Peyer's patch (tissue), 4 donors: ENCODE results near the gene KDM8. TPM values are rescaled to one million over a fixed set of nuclear protein-coding genes. Genes with fewer than 3 reads are reported as not detected.

ENCODE experiments used
- DNase-seq, 3 donors: peaks; one replicate each; pipeline ENCODE4 v3.0.0-alpha.2; 2017 to 2019
- H3K27ac ChIP-seq, 4 donors: fragments of 200-600 bp; sonication (generic); one replicate each; pipeline ENCODE4 v1.5.1; 2016 to 2019
- H3K27me3 ChIP-seq, 2 donors: fragments of 200-600 bp; sonication (generic); one replicate each; pipeline ENCODE4 v1.5.1; 2019
- H3K36me3 ChIP-seq, 3 donors: fragments of 200-600 bp; sonication (generic); one replicate each; pipeline ENCODE4 v1.5.1; 2016 to 2019
- H3K4me1 ChIP-seq, 4 donors: fragments of 200-600 bp; sonication (generic); one replicate each; pipeline ENCODE4 v1.5.1; 2016 to 2019
- H3K4me3 ChIP-seq, 4 donors: fragments of 200-600 bp; sonication (generic); 1 replicate in 3 of 4; 2 replicates in 1 of 4; pipeline ENCODE4 v1.5.1; 2016 to 2019; ENCODE audit warnings: mild to moderate bottlenecking in 1 of 4
- H3K9me3 ChIP-seq, 4 donors: fragments of 200-600 bp; sonication (generic); one replicate each; pipeline ENCODE4 v1.5.1; 2016 to 2019; ENCODE audit warnings: mild to moderate bottlenecking in 1 of 4
- CTCF ChIP-seq, 6 experiments: fragments of 450-650 bp in 4 of 6; fragments of 200-600 bp in 2 of 6; sonication (generic) in 1 of 6; IDR thresholded peaks; one replicate each; pipeline ENCODE4 v1.5.1; 2017 to 2019; ENCODE audit warnings: antibody characterized with exemption in 6 of 6, mild to moderate bottlenecking in 3 of 6, moderate library complexity in 1 of 6
- POLR2A ChIP-seq, 2 donors: fragments of 450-650 bp; IDR thresholded peaks; one replicate each; pipeline ENCODE4 v1.5.1; 2017; ENCODE audit warnings: antibody characterized with exemption in 2 of 2, mild to moderate bottlenecking in 2 of 2, moderate library complexity in 2 of 2
- total RNA-seq, 4 donors: library from RNA; depleted of rRNA; stranded (reverse); fragments of >200 nt; gene quantifications; one replicate each; pipeline ENCODE4 v1.1.0, GENCODE V29; 2016

KDM8 gene
- total RNA-seq, 4 donors from 2014 or later, result 22.3 to 130 (median 40.9) TPM

GRCh38 chr16:27165576-27165975 is 37.8 kb upstream of the KDM8 start:
- no peaks in the 10 kb centered on the region for H3K36me3 ChIP-seq
- DNase-seq, result no peak
- no peaks in the 10 kb centered on the region for H3K27me3 ChIP-seq
- H3K9me3 ChIP-seq, result peaks cover 0 to 3% (median 0%) of the 10 kb centered on the region in 4 donors
- no peak overlapping the region for H3K27ac ChIP-seq
- no peaks in the 10 kb centered on the region for H3K4me1 ChIP-seq
- H3K4me3 ChIP-seq, result no peak overlapping the region
- no peak for TF ChIP-seq CTCF (IDR thresholded peaks at IDR 0.05)
- no peak for TF ChIP-seq POLR2A (IDR thresholded peaks at IDR 0.05)

- Histone ChIP-seq H3K4me1 (peaks cover 0 to 3% (median 0%) of the 10 kb centered on the region in 4 donors), H3K9me3 (no peaks in the 10 kb centered on the region), H3K27ac (no peak overlapping the region), H3K4me3 (no peak overlapping the region), H3K36me3 (no peaks in the 10 kb centered on the region), H3K27me3 (no peaks in the 10 kb centered on the region)
- DNase-seq, result no peak
- TF ChIP-seq CTCF (IDR thresholded peaks at IDR 0.05) (no peak), POLR2A (IDR thresholded peaks at IDR 0.05) (no peak)
Measured at GRCh38 chr16:27168790-27169189, 34.5 kb upstream of the KDM8 start.

GRCh38 chr16:27169511-27170071 is 33.7 kb upstream of the KDM8 start:
- Histone ChIP-seq H3K27me3 (no peaks in the 10 kb centered on the region), H3K36me3 (no peaks in the 10 kb centered on the region), H3K9me3 (no peaks in the 10 kb centered on the region), H3K4me3 (no peak overlapping the region), H3K4me1 (peaks cover 0 to 11% (median 0%) of the 10 kb centered on the region in 4 donors), H3K27ac (no peak overlapping the region)
- TF ChIP-seq CTCF (IDR thresholded peaks at IDR 0.05), result peak in 3 of 6 experiments; percentile 18 to 49 (median 35)
- TF ChIP-seq POLR2A (IDR thresholded peaks at IDR 0.05), result no peak
- DNase-seq, result peak in 2 of 3 donors; percentile 47 to 76

- Histone ChIP-seq H3K36me3 (no peaks in the 10 kb centered on the region), H3K27ac (no peak overlapping the region), H3K4me3 (no peak overlapping the region), H3K4me1 (peaks cover 0 to 21% (median 0%) of the 10 kb centered on the region in 4 donors), H3K9me3 (no peaks in the 10 kb centered on the region), H3K27me3 (no peaks in the 10 kb centered on the region)
- no peak for DNase-seq
- TF ChIP-seq CTCF (IDR thresholded peaks at IDR 0.05) (no peak), POLR2A (IDR thresholded peaks at IDR 0.05) (no peak)
Measured at GRCh38 chr16:27171584-27171983, 31.7 kb upstream of the KDM8 start.

GRCh38 chr16:27174007-27174406 is 29.3 kb upstream of the KDM8 start:
- Histone ChIP-seq H3K27me3 (no peaks in the 10 kb centered on the region), H3K36me3 (no peaks in the 10 kb centered on the region), H3K27ac (peak overlapping the region in 3 of 4 donors; percentile 27 to 59 (median 44)), H3K4me1 (peaks cover 0 to 21% (median 0%) of the 10 kb centered on the region in 4 donors), H3K9me3 (no peaks in the 10 kb centered on the region), H3K4me3 (no peak overlapping the region)
- TF ChIP-seq POLR2A (IDR thresholded peaks at IDR 0.05), result no peak
- TF ChIP-seq CTCF (IDR thresholded peaks at IDR 0.05), result peak in 1 of 6 experiments; percentile 7
- DNase-seq, result peak; percentile 55 to 77 (median 68)
